K562 (cell line): Measurements from ENCODE around the gene PDZD2.

ENCODE experiments used
- EZH2 ChIP-seq: IDR thresholded peaks from 2 replicates; pipeline ENCODE4 v1.6.1; 2012; ENCODE audit warnings: low read depth, mild to moderate bottlenecking, inconsistent platforms, low read length, borderline replicate concordance
- MEF2A ChIP-seq: IDR thresholded peaks from 2 replicates; pipeline ENCODE4 v1.6.1; 2011; ENCODE audit warnings: low read depth, mild to moderate bottlenecking, low read length, moderate library complexity; ENCODE audit not compliant: control insufficient read depth
- RUNX1 ChIP-seq: sonication (generic); IDR thresholded peaks from 2 replicates; pipeline ENCODE4 v1.6.1; 2016; ENCODE audit warnings: antibody characterized with exemption, low read depth
- SREBF1 ChIP-seq: fragments of 150-350 bp; IDR thresholded peaks from 2 replicates; pipeline ENCODE4 v1.6.1; 2014; ENCODE audit warnings: antibody characterized with exemption, low read depth, low read length, borderline replicate concordance
- TAF15 ChIP-seq: fragments of 200-400 bp; formaldehyde crosslinking; IDR thresholded peaks from 2 replicates; pipeline ENCODE4 v1.6.1; 2017; ENCODE audit warnings: mild to moderate bottlenecking, low read depth, low read length, moderate library complexity
- ZBTB17 ChIP-seq: fragments of 450-650 bp; formaldehyde crosslinking; IDR thresholded peaks from 2 replicates; pipeline ENCODE4 v1.4.0; 2020; ENCODE audit warnings: mild to moderate bottlenecking
- ZBTB8A ChIP-seq: fragments of 450-650 bp; IDR thresholded peaks from 2 replicates; pipeline ENCODE4 v1.6.1; 2018; ENCODE audit warnings: mild to moderate bottlenecking, moderate library complexity; ENCODE audit not compliant: partially characterized antibody
- ZNF445 ChIP-seq: fragments of 250-450 bp; sonication (Bioruptor Pico); IDR thresholded peaks from 2 replicates; pipeline ENCODE4 v1.4.0; 2020; ENCODE audit warnings: low read depth, mild to moderate bottlenecking, moderate library complexity
- TF ChIP-seq, protein P1 (sequence below), 3 experiments: IDR thresholded peaks in 2 of 3; conservative IDR thresholded peaks in 1 of 3; 2 replicates each; pipeline ENCODE4 v1.5.1; 2011 to 2012; ENCODE audit warnings: low read length in 3 of 3, mild to moderate bottlenecking in 3 of 3, control low read depth in 2 of 3, improper control_type of control experiment in 1 of 3, inconsistent platforms in 1 of 3, low read depth in 1 of 3, mixed read lengths in 1 of 3, moderate library complexity in 1 of 3; ENCODE audit not compliant: insufficient read depth in 2 of 3

DNA sequence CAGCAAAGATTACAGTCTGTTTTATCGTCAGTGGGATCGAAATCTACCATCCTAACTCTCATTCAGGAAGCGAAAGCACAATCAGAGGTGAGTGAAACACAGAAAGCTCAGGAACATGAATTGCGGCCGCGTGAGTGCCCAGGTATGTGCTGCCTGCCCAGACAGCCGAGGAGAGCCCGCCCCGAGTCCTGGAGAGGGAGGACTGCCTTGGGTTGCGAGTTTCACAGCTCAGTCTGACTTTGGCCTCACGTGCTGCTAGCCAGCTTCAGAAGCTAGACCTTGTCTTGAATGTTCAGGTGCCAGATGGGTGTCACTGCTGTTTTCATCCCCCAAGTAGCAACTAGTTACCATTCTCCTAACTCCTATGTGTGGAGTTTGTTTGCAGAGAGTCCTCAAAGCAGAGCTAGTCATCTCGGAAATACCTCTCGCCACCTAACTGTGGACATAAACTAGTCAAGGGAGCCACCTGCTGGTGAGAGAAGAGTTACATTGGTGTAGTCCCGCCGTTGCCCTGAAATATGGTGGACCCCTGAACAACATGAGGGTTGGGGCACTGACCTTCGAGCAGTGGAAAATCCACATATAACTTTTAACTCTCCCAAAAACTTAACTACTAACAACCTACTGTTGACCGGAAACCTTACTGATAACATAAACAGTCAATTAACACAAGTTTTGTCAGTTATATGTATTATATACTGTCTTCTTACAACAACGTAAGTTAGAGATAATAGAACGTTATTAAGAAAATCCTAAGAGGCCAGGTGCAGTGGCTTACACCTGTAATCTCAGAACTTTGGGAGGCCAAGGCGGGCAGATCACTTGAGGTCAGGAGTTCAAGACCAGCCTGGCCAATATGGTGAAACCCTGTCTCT is 454.2 kb downstream of the PDZD2 start:
- TF ChIP-seq MEF2A (no peak), EZH2 (no peak), SREBF1 (no peak), ZNF445 (CRISPR knock-in tag) (no peak), RUNX1 (no peak), TAF15 (no peak), ZBTB17 (CRISPR knock-in tag) (no peak), ZBTB8A (no peak)
- TF ChIP-seq, protein P1, sequence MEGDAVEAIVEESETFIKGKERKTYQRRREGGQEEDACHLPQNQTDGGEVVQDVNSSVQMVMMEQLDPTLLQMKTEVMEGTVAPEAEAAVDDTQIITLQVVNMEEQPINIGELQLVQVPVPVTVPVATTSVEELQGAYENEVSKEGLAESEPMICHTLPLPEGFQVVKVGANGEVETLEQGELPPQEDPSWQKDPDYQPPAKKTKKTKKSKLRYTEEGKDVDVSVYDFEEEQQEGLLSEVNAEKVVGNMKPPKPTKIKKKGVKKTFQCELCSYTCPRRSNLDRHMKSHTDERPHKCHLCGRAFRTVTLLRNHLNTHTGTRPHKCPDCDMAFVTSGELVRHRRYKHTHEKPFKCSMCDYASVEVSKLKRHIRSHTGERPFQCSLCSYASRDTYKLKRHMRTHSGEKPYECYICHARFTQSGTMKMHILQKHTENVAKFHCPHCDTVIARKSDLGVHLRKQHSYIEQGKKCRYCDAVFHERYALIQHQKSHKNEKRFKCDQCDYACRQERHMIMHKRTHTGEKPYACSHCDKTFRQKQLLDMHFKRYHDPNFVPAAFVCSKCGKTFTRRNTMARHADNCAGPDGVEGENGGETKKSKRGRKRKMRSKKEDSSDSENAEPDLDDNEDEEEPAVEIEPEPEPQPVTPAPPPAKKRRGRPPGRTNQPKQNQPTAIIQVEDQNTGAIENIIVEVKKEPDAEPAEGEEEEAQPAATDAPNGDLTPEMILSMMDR (IDR thresholded peaks at IDR 0.05 in 2 of 3, conservative IDR thresholded peaks at IDR 0.05 in 1 of 3; ENCODE audit: insufficient read depth in 2 of 3, low read depth in 1 of 3, low read length in 3 of 3), result peak; percentile 87 to 92 (median 90)
